Measurements from ENCODE around the gene ZCCHC7. TPM values are rescaled to one million over a fixed set of nuclear protein-coding genes. Genes with fewer than 3 reads are reported as not detected.

Gene ZCCHC7
- polyA plus RNA-seq, 1 donor from 2014 or later = 10.9 TPM

- H3F3A ChIP-seq (ENCODE audit: insufficient read depth, low read length, poor library complexity, severe bottlenecking) = no peaks in the 10 kb centered on the region
- no peak overlapping the region for H3K9ac ChIP-seq (ENCODE audit: low read length)
- TF ChIP-seq CTCF (IDR thresholded peaks at IDR 0.05; ENCODE audit: poor library complexity, severe bottlenecking) (no peak), POLR2AphosphoS5 (IDR thresholded peaks at IDR 0.05) (no peak), RAD21 (conservative IDR thresholded peaks at IDR 0.05) (no peak), TAF1 (IDR thresholded peaks at IDR 0.05; ENCODE audit: low read depth) (no peak), MXI1 (conservative IDR thresholded peaks at IDR 0.05; ENCODE audit: poor library complexity, severe bottlenecking) (no peak), REST (IDR thresholded peaks at IDR 0.05; ENCODE audit: borderline replicate concordance) (no peak), SMC3 (conservative IDR thresholded peaks at IDR 0.05; ENCODE audit: poor library complexity) (no peak)
- H3K9me3 ChIP-seq (ENCODE audit: low read length) = no peaks in the 10 kb centered on the region
- H3K4me2 ChIP-seq (ENCODE audit: low read length) = no peak overlapping the region
- H3K27me3 ChIP-seq (ENCODE audit: insufficient read depth, low read depth, low read length) = no peaks in the 10 kb centered on the region
- no peak overlapping the region for H3K4me3 ChIP-seq (ENCODE audit: low read length)
- no peak overlapping the region for H3K27ac ChIP-seq (ENCODE audit: low read length)
- no peaks in the 10 kb centered on the region for H3K9me2 ChIP-seq (ENCODE audit: insufficient read depth, low read length)
- H2AFZ ChIP-seq (ENCODE audit: low read depth, low read length) = no peak overlapping the region
- H3K36me3 ChIP-seq (ENCODE audit: insufficient read depth, low read length) = no peaks in the 10 kb centered on the region
- H3K79me2 ChIP-seq (replicated peaks; ENCODE audit: insufficient read depth, low read length) = no peaks in the 10 kb centered on the region
- H4K20me1 ChIP-seq (ENCODE audit: insufficient read depth) = no peaks in the 10 kb centered on the region
Measured at GRCh38 chr9:37311938-37312708, 191.7 kb downstream of the ZCCHC7 start.

DNA sequence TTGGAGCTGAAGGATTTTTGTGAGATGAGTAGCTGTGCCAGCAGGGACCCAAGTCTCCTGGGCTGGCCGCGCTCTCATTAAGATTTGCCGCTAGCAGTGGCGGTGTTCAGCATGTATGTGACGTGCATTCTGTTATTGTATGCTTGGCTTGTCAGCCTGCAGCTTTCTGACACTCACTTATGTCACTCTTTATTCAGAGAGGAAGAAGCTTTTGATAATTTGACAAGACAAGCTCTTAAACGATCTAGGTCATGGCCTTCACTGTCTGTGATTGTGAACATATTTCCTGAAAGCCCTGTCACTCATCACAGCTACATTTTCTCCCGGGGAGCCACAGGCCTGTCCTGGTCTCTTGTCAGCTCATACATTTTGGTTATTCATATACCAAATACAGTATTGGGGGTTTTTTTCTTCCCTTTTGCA, 203.9 kb downstream of the ZCCHC7 start:
- H3K27ac ChIP-seq (ENCODE audit: low read length) = peak overlapping the region; percentile 99
- peak overlapping the region; percentile 72 for H3K9ac ChIP-seq (ENCODE audit: low read length)
- peak overlapping the region; percentile 21 for H2AFZ ChIP-seq (ENCODE audit: low read depth, low read length)
- H3K9me2 ChIP-seq (ENCODE audit: insufficient read depth, low read length) = no peaks in the 10 kb centered on the region
- H3K4me3 ChIP-seq (ENCODE audit: low read length) = peak overlapping the region; percentile 57
- no peaks in the 10 kb centered on the region for H3K9me3 ChIP-seq (ENCODE audit: low read length)
- H3K27me3 ChIP-seq (ENCODE audit: insufficient read depth, low read depth, low read length) = no peaks in the 10 kb centered on the region
- peak overlapping the region; percentile 88 for H3K4me2 ChIP-seq (ENCODE audit: low read length)
- TF ChIP-seq SMC3 (conservative IDR thresholded peaks at IDR 0.05; ENCODE audit: poor library complexity) (peak; percentile 24), RAD21 (conservative IDR thresholded peaks at IDR 0.05) (peak; percentile 42), TAF1 (IDR thresholded peaks at IDR 0.05; ENCODE audit: low read depth) (peak; percentile 55), REST (IDR thresholded peaks at IDR 0.05; ENCODE audit: borderline replicate concordance) (peak; percentile 59), POLR2AphosphoS5 (IDR thresholded peaks at IDR 0.05) (peak; percentile 90), EZH2 (IDR thresholded peaks at IDR 0.05; ENCODE audit: borderline replicate concordance, insufficient read depth, low read length, poor library complexity, severe bottlenecking) (no peak), MXI1 (conservative IDR thresholded peaks at IDR 0.05; ENCODE audit: poor library complexity, severe bottlenecking) (peak; percentile 13), CTCF (IDR thresholded peaks at IDR 0.05; ENCODE audit: poor library complexity, severe bottlenecking) (no peak), EP300 (conservative IDR thresholded peaks at IDR 0.05; ENCODE audit: poor library complexity, severe bottlenecking) (peak; percentile 100)
- H3K36me3 ChIP-seq (ENCODE audit: insufficient read depth, low read length) = no peaks in the 10 kb centered on the region
- H3F3A ChIP-seq (ENCODE audit: insufficient read depth, low read length, poor library complexity, severe bottlenecking) = peaks cover 15% of the 10 kb centered on the region
- H4K20me1 ChIP-seq (ENCODE audit: insufficient read depth) = no peaks in the 10 kb centered on the region
- H3K79me2 ChIP-seq (replicated peaks; ENCODE audit: insufficient read depth, low read length) = no peaks in the 10 kb centered on the region

Measured in neural cell (in vitro differentiated cells).